Fibroblast of lung (primary cell): ENCODE results near the gene TMEM147. TPM values are rescaled to one million over a fixed set of nuclear protein-coding genes. Genes with fewer than 3 reads are reported as not detected.

Experiments
- DNase-seq, 2 donors: peaks; one replicate each; pipeline versions ENCODE4 v3.0.0 to v3.0.0-alpha.2; 2010; ENCODE audit warnings: low read depth in 2 of 2
- H2AFZ ChIP-seq: 2 replicates; pipeline ENCODE4 v1.5.1; 2012; ENCODE audit warnings: low read length, control low read depth, inconsistent platforms
- H3K27ac ChIP-seq: 2 replicates; pipeline ENCODE4 v1.5.1; 2011; ENCODE audit warnings: low read length, control low read depth; ENCODE audit not compliant: insufficient read depth
- H3K27me3 ChIP-seq: 2 replicates; pipeline ENCODE4 v1.5.1; 2011; ENCODE audit warnings: mild to moderate bottlenecking, low read length; ENCODE audit not compliant: control insufficient read depth, insufficient read depth
- H3K36me3 ChIP-seq: 2 replicates; pipeline ENCODE4 v1.5.1; 2011; ENCODE audit warnings: low read length; ENCODE audit not compliant: control insufficient read depth, insufficient read depth
- H3K4me1 ChIP-seq: 2 replicates; pipeline ENCODE4 v1.5.1; 2011; ENCODE audit warnings: low read length; ENCODE audit not compliant: control insufficient read depth, insufficient read depth; ENCODE audit errors: extremely low read depth
- H3K4me2 ChIP-seq: 2 replicates; pipeline ENCODE4 v1.5.1; 2011; ENCODE audit warnings: low read length, control low read depth; ENCODE audit not compliant: insufficient read depth; ENCODE audit errors: extremely low read depth
- H3K4me3 ChIP-seq, 4 experiments: fragments of 200-600 bp in 1 of 4; sonication (generic) in 1 of 4; replicated peaks in 1 of 4; 2 replicates each; pipeline ENCODE4 v1.5.1; 2011 to 2016; ENCODE audit warnings: low read length in 4 of 4, low read depth in 3 of 4, mild to moderate bottlenecking in 3 of 4, control low read depth in 2 of 4, inconsistent platforms in 1 of 4, mixed read lengths in 1 of 4; ENCODE audit not compliant: insufficient read depth in 1 of 4; ENCODE audit errors: control extremely low read depth in 1 of 4
- H3K79me2 ChIP-seq: 2 replicates; pipeline ENCODE4 v1.5.1; 2012; ENCODE audit warnings: mild to moderate bottlenecking, low read length, inconsistent platforms; ENCODE audit not compliant: control insufficient read depth, insufficient read depth
- H3K9ac ChIP-seq: 2 replicates; pipeline ENCODE4 v1.5.1; 2011; ENCODE audit warnings: mild to moderate bottlenecking, low read length, control low read depth; ENCODE audit not compliant: insufficient read depth
- H3K9me3 ChIP-seq: 2 replicates; pipeline ENCODE4 v1.5.1; 2012; ENCODE audit warnings: low read depth, low read length; ENCODE audit not compliant: control insufficient read depth, insufficient read depth
- H4K20me1 ChIP-seq: 2 replicates; pipeline ENCODE4 v1.5.1; 2011; ENCODE audit warnings: low read length; ENCODE audit not compliant: control insufficient read depth, insufficient read depth; ENCODE audit errors: extremely low read depth
- CTCF ChIP-seq, 2 donors: IDR thresholded peaks in 1 of 2; conservative IDR thresholded peaks in 1 of 2; 1 replicate in 1 of 2; 2 replicates in 1 of 2; pipeline ENCODE4 v1.5.1; 2011 to 2012; ENCODE audit warnings: low read length in 2 of 2, control low read depth in 1 of 2, inconsistent platforms in 1 of 2, low read depth in 1 of 2, mild to moderate bottlenecking in 1 of 2
- EZH2 ChIP-seq: IDR thresholded peaks from 2 replicates; pipeline ENCODE4 v1.5.1; 2012; ENCODE audit warnings: low read length, control low read depth, mild to moderate bottlenecking; ENCODE audit errors: missing control alignments
- polyA plus RNA-seq, 2 donors: library from polyadenylated mRNA; depleted of rRNA in 1 of 2; stranded (reverse) in 1 of 2; unstranded in 1 of 2; fragments of >200 nt; gene quantifications; 2 replicates each; pipeline ENCODE4 v1.2.1, GENCODE V29; 2011 to 2012; ENCODE audit warnings: missing spikeins in 1 of 2
- total RNA-seq: library from RNA; depleted of rRNA; stranded (reverse); fragments of >200 nt; gene quantifications from 2 replicates; pipeline ENCODE4 v1.2.1, GENCODE V29; 2014

TMEM147 gene
- total and polyA plus RNA-seq, 2 donors (not counting 1 experiment from before 2014, with no cell fraction given), result 72.4 to 79.6 TPM

GRCh38 chr19:35557539-35558399 lies 12.3 kb downstream of the TMEM147 start:
- H2AFZ ChIP-seq, result peak overlapping the region; percentile 83

GRCh38 chr19:35558400-35559280 lies 13.2 kb downstream of the TMEM147 start:
- no peaks in the 10 kb centered on the region for H3K79me2 ChIP-seq
- no peaks in the 10 kb centered on the region for H3K9me3 ChIP-seq
- peak overlapping the region in 2 of 4 experiments; percentile 24 to 42 for H3K4me3 ChIP-seq
- no peak for TF ChIP-seq CTCF (conservative IDR thresholded peaks at IDR 0.05 in 1 of 2, IDR thresholded peaks at IDR 0.05 in 1 of 2; ENCODE audit: low read depth in 1 of 2, low read length in 2 of 2)
- no peak for TF ChIP-seq EZH2
- H3K36me3 ChIP-seq, result no peaks in the 10 kb centered on the region
- no peak overlapping the region for H3K9ac ChIP-seq
- peaks cover 23% of the 10 kb centered on the region for H3K27me3 ChIP-seq
- H3K4me2 ChIP-seq, result no peak overlapping the region
- H4K20me1 ChIP-seq, result no peaks in the 10 kb centered on the region
- DNase-seq, result no peak
- no peak overlapping the region for H3K27ac ChIP-seq
- H3K4me1 ChIP-seq, result peaks cover 5% of the 10 kb centered on the region
- no peak overlapping the region for H2AFZ ChIP-seq

More at GRCh38 chr19:35557539-35558399, 12.3 kb downstream of the TMEM147 start:
- peak; percentile 37 to 48 for DNase-seq
- Histone ChIP-seq H3K4me1 (peaks cover 5% of the 10 kb centered on the region), H3K9ac (no peak overlapping the region), H3K4me2 (peak overlapping the region; percentile 44), H3K27me3 (peaks cover 26% of the 10 kb centered on the region), H3K9me3 (no peaks in the 10 kb centered on the region), H3K27ac (no peak overlapping the region), H4K20me1 (no peaks in the 10 kb centered on the region), H3K4me3 (peak overlapping the region in 3 of 4 experiments; percentile 29 to 59 (median 42)), H3K79me2 (no peaks in the 10 kb centered on the region), H3K36me3 (no peaks in the 10 kb centered on the region)
- no peak for TF ChIP-seq EZH2
- TF ChIP-seq CTCF (conservative IDR thresholded peaks at IDR 0.05 in 1 of 2, IDR thresholded peaks at IDR 0.05 in 1 of 2; ENCODE audit: low read depth in 1 of 2, low read length in 2 of 2), result no peak

GRCh38 chr19:35559281-35559659 lies 13.8 kb downstream of the TMEM147 start:
- Histone ChIP-seq H3K36me3 (no peaks in the 10 kb centered on the region), H3K4me2 (no peak overlapping the region), H3K27ac (no peak overlapping the region), H3K4me1 (peaks cover 5% of the 10 kb centered on the region), H3K4me3 (no peak overlapping the region), H3K79me2 (no peaks in the 10 kb centered on the region), H2AFZ (no peak overlapping the region), H3K27me3 (peaks cover 23% of the 10 kb centered on the region), H3K9me3 (no peaks in the 10 kb centered on the region), H4K20me1 (no peaks in the 10 kb centered on the region), H3K9ac (no peak overlapping the region)
- DNase-seq, result no peak
- no peak for TF ChIP-seq EZH2
- TF ChIP-seq CTCF (conservative IDR thresholded peaks at IDR 0.05 in 1 of 2, IDR thresholded peaks at IDR 0.05 in 1 of 2; ENCODE audit: low read depth in 1 of 2, low read length in 2 of 2), result no peak
